HEK293 (cell line): ENCODE results near the gene DEDD.

ENCODE experiments used
- CTCF ChIP-seq: fragments of 450-650 bp; formaldehyde crosslinking; IDR thresholded peaks from 2 replicates; pipeline ENCODE4 v1.5.1; 2016; ENCODE audit warnings: missing biosample characterization, missing genetic modification characterization
- TCF7L2 ChIP-seq: IDR thresholded peaks from 2 replicates; pipeline ENCODE4 v1.6.1; 2011; ENCODE audit warnings: low read depth, mild to moderate bottlenecking, inconsistent platforms, low read length, moderate library complexity, borderline replicate concordance
- ZBTB1 ChIP-seq: fragments of 450-650 bp; formaldehyde crosslinking; IDR thresholded peaks from 2 replicates; pipeline ENCODE4 v1.5.1; 2016; ENCODE audit warnings: missing biosample characterization, missing genetic modification characterization
- ZNF324 ChIP-seq: fragments of 450-650 bp; formaldehyde crosslinking; IDR thresholded peaks from 2 replicates; pipeline ENCODE4 v1.5.1; 2016; ENCODE audit warnings: missing biosample characterization, missing genetic modification characterization
- ZNF362 ChIP-seq: fragments of 450-650 bp; formaldehyde crosslinking; IDR thresholded peaks from 2 replicates; pipeline ENCODE4 v1.5.1; 2016; ENCODE audit warnings: missing biosample characterization, missing genetic modification characterization
- ZNF600 ChIP-seq: fragments of 450-650 bp; formaldehyde crosslinking; IDR thresholded peaks from 2 replicates; pipeline ENCODE4 v1.5.1; 2016; ENCODE audit warnings: missing biosample characterization, missing genetic modification characterization
- TF ChIP-seq, protein P1 (sequence below): fragments of 450-650 bp; IDR thresholded peaks from 2 replicates; pipeline ENCODE4 v1.5.1; 2018; ENCODE audit warnings: missing biosample characterization, mild to moderate bottlenecking, missing genetic modification characterization

GRCh38 chr1:161084597-161084988, 47.9 kb downstream of the DEDD start:
- TF ChIP-seq ZNF600 (no peak), CTCF (tag by site-specific recombination) (no peak), ZNF362 (no peak), ZBTB1 (no peak), ZNF324 (no peak), TCF7L2 (no peak)
- TF ChIP-seq, protein P1, sequence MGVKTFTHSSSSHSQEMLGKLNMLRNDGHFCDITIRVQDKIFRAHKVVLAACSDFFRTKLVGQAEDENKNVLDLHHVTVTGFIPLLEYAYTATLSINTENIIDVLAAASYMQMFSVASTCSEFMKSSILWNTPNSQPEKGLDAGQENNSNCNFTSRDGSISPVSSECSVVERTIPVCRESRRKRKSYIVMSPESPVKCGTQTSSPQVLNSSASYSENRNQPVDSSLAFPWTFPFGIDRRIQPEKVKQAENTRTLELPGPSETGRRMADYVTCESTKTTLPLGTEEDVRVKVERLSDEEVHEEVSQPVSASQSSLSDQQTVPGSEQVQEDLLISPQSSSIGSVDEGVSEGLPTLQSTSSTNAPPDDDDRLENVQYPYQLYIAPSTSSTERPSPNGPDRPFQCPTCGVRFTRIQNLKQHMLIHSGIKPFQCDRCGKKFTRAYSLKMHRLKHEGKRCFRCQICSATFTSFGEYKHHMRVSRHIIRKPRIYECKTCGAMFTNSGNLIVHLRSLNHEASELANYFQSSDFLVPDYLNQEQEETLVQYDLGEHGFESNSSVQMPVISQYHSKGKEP (tag by site-specific recombination): no peak
